Ascending aorta (tissue), 2 donors: ENCODE data around the gene GNAT2. TPM values are rescaled to one million over a fixed set of nuclear protein-coding genes. Genes with fewer than 3 reads are reported as not detected.

ENCODE experiments used
- DNase-seq, 2 donors: peaks; one replicate each; pipeline ENCODE4 v3.0.0-alpha.2; 2019; ENCODE audit warnings: low spot score in 2 of 2
- H3K27ac ChIP-seq, 2 donors: fragments of 200-600 bp; sonication (generic); one replicate each; pipeline ENCODE4 v1.5.1; 2016 to 2017; ENCODE audit warnings: mild to moderate bottlenecking in 1 of 2
- H3K27me3 ChIP-seq: fragments of 200-600 bp; sonication (generic); one replicate; pipeline ENCODE4 v1.5.1; 2017
- H3K36me3 ChIP-seq, 2 donors: fragments of 200-600 bp; sonication (generic); one replicate each; pipeline ENCODE4 v1.5.1; 2016
- H3K4me1 ChIP-seq, 2 donors: fragments of 200-600 bp; sonication (generic); one replicate each; pipeline ENCODE4 v1.5.1; 2016 to 2017; ENCODE audit warnings: mild to moderate bottlenecking in 1 of 2
- H3K4me3 ChIP-seq, 2 donors: fragments of 200-600 bp; sonication (generic); one replicate each; pipeline ENCODE4 v1.5.1; 2016 to 2017; ENCODE audit warnings: mild to moderate bottlenecking in 1 of 2
- H3K9me3 ChIP-seq, 2 donors: fragments of 200-600 bp; sonication (generic); one replicate each; pipeline ENCODE4 v1.5.1; 2016
- intact Hi-C: fragments of 100-400 bp; cut with DNase I; formaldehyde crosslinking; loops from one replicate; pipeline ENCODE4 v1.15.1; 2023
- total RNA-seq: library from RNA; depleted of rRNA; stranded (reverse); fragments of >200 nt; gene quantifications from one replicate; pipeline ENCODE4 v1.1.0, GENCODE V29; 2016
- TF ChIP-seq, protein P1 (sequence below), 3 experiments: fragments of 200-600 bp in 2 of 3; fragments of 450-650 bp in 1 of 3; sonication (generic) in 2 of 3; IDR thresholded peaks; one replicate each; pipeline ENCODE4 v1.5.1; 2016 to 2019; ENCODE audit warnings: antibody characterized with exemption in 3 of 3, mild to moderate bottlenecking in 1 of 3, moderate library complexity in 1 of 3

The GNAT2 gene
- total RNA-seq, 1 donor from 2014 or later: not detected

DNA sequence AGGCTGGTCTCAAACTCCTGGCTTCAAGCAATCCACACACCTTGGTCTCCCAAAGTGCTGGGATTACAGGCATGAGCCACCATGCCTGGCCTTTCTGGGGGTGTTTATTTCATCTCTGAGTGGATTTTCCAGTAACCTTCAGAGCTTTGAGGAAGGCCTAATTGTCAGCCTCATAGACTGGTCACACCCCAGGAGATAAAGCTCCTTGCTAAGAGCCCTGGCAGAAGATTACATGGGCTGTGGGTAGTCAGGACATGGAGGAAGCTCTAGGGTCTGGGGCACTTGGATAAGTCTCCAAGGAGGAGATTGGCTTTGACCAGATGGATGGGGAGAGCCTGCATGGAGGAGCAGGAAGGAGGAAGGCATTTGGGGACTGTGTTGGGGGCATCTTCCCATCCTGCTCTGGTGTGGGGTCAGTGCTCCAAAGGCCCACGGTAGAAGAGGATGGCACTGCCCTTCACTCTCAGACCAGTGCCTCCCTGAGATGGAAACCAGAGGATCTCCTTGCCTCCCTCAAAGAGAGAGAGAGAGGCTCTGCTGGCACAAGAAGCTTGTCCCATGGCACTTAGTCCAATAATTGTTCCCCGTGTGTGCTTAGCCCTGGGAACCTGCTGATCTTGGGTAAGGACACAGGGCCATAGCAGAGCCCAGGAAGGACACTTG lies 21.8 kb upstream of the GNAT2 start:
- H3K27ac ChIP-seq: no peak overlapping the region
- H3K27me3 ChIP-seq: no peaks in the 10 kb centered on the region
- no peaks in the 10 kb centered on the region for H3K36me3 ChIP-seq
- H3K4me3 ChIP-seq: no peak overlapping the region
- H3K4me1 ChIP-seq: no peaks in the 10 kb centered on the region
- intact Hi-C loops: loop anchor here (5.0 kb wide), 4 partner anchors 46 to 341 kb away; partner anchors contain the start of genes AHCYL1, GNAI3 and GSTM1
- TF ChIP-seq, protein P1, sequence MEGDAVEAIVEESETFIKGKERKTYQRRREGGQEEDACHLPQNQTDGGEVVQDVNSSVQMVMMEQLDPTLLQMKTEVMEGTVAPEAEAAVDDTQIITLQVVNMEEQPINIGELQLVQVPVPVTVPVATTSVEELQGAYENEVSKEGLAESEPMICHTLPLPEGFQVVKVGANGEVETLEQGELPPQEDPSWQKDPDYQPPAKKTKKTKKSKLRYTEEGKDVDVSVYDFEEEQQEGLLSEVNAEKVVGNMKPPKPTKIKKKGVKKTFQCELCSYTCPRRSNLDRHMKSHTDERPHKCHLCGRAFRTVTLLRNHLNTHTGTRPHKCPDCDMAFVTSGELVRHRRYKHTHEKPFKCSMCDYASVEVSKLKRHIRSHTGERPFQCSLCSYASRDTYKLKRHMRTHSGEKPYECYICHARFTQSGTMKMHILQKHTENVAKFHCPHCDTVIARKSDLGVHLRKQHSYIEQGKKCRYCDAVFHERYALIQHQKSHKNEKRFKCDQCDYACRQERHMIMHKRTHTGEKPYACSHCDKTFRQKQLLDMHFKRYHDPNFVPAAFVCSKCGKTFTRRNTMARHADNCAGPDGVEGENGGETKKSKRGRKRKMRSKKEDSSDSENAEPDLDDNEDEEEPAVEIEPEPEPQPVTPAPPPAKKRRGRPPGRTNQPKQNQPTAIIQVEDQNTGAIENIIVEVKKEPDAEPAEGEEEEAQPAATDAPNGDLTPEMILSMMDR (IDR thresholded peaks at IDR 0.05): no peak
- no peak for DNase-seq
- H3K9me3 ChIP-seq: no peaks in the 10 kb centered on the region

GRCh38 chr1:109640285-109640865 lies 21.0 kb upstream of the GNAT2 start:
- intact Hi-C loops: loop anchor here (5.0 kb wide), 4 partner anchors 47 to 342 kb away; partner anchors contain the start of genes AHCYL1, GNAI3 and GSTM1
- no peaks in the 10 kb centered on the region for H3K9me3 ChIP-seq

DNA sequence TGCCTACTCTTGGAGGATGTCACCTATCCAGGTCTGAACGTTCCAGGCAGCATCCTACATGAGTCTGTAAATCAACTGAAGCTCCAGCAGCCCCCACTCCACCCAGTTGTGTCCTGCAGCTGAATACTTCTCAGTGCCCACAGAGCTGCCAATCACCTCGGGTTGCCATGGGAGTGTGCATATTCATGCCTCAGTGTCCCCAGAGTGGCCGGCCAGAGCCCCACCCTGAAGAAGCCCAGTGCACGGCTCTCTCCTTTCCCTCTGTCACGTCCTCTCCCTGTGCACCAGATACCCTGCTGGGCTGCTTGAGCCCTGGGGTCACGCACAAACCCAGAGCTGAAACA lies 20.4 kb upstream of the GNAT2 start:
- no peak overlapping the region for H3K4me3 ChIP-seq
- H3K27ac ChIP-seq: no peak overlapping the region
- DNase-seq: no peak
- no peaks in the 10 kb centered on the region for H3K4me1 ChIP-seq
- intact Hi-C loops: loop anchor here (5.0 kb wide), 4 partner anchors 47 to 342 kb away; partner anchors contain the start of genes AHCYL1, GNAI3 and GSTM1
- TF ChIP-seq, protein P1 (IDR thresholded peaks at IDR 0.05): no peak
- no peaks in the 10 kb centered on the region for H3K27me3 ChIP-seq
- no peaks in the 10 kb centered on the region for H3K36me3 ChIP-seq
- H3K9me3 ChIP-seq: no peaks in the 10 kb centered on the region

More at GRCh38 chr1:109640285-109640865, 21.0 kb upstream of the GNAT2 start:
- TF ChIP-seq, protein P1 (IDR thresholded peaks at IDR 0.05): peak; percentile 86 to 95 (median 94)
- H3K36me3 ChIP-seq: no peaks in the 10 kb centered on the region
- DNase-seq: peak in 1 of 2 donors; percentile 93
- no peak overlapping the region for H3K27ac ChIP-seq
- no peak overlapping the region for H3K4me3 ChIP-seq
- no peaks in the 10 kb centered on the region for H3K27me3 ChIP-seq
- H3K4me1 ChIP-seq: no peaks in the 10 kb centered on the region

- DNase-seq: no peak
- intact Hi-C loops: no loop called here
- H3K9me3 ChIP-seq: no peaks in the 10 kb centered on the region
- no peak overlapping the region for H3K4me3 ChIP-seq
- no peaks in the 10 kb centered on the region for H3K27me3 ChIP-seq
- no peaks in the 10 kb centered on the region for H3K36me3 ChIP-seq
- H3K4me1 ChIP-seq: no peaks in the 10 kb centered on the region
- TF ChIP-seq, protein P1 (IDR thresholded peaks at IDR 0.05): no peak
- H3K27ac ChIP-seq: no peak overlapping the region
Observed at GRCh38 chr1:109639063-109639840, 19.8 kb upstream of the GNAT2 start.

- TF ChIP-seq, protein P1 (IDR thresholded peaks at IDR 0.05): no peak
- DNase-seq: peak in 1 of 2 donors; percentile 22
- Histone ChIP-seq H3K27ac (no peak overlapping the region), H3K9me3 (no peaks in the 10 kb centered on the region), H3K27me3 (no peaks in the 10 kb centered on the region), H3K4me1 (no peaks in the 10 kb centered on the region), H3K36me3 (no peaks in the 10 kb centered on the region), H3K4me3 (no peak overlapping the region)
- intact Hi-C loops: no loop called here
Observed at GRCh38 chr1:109637446-109637845, 18.0 kb upstream of the GNAT2 start.
